Raji (cell line): ENCODE measurements around the gene HCFC1R1.

ENCODE experiments used
- POLR2A ChIP-seq: IDR thresholded peaks from 2 replicates; pipeline ENCODE4 v1.6.1; 2011; ENCODE audit warnings: low read depth, low read length, control low read depth; ENCODE audit not compliant: insufficient read depth

HCFC1R1 gene

DNA sequence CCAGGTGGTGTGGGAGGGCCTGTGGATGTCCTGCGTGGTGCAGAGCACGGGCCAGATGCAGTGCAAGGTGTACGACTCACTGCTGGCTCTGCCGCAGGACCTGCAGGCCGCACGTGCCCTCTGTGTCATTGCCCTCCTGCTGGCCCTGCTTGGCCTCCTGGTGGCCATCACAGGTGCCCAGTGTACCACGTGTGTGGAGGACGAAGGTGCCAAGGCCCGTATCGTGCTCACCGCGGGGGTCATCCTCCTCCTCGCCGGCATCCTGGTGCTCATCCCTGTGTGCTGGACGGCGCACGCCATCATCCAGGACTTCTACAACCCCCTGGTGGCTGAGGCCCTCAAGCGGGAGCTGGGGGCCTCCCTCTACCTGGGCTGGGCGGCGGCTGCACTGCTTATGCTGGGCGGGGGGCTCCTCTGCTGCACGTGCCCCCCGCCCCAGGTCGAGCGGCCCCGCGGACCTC, 10.2 kb downstream of the HCFC1R1 start:
- TF ChIP-seq POLR2A, result no peak

- no peak for TF ChIP-seq POLR2A
Observed at GRCh38 chr16:3012828-3013420, 10.8 kb downstream of the HCFC1R1 start, which contains the start of gene CLDN9. Gene CLDN9, plus strand, starts transcription at chr16:3012923. Its CDS starts 440 bp downstream, at chr16:3013363.

DNA sequence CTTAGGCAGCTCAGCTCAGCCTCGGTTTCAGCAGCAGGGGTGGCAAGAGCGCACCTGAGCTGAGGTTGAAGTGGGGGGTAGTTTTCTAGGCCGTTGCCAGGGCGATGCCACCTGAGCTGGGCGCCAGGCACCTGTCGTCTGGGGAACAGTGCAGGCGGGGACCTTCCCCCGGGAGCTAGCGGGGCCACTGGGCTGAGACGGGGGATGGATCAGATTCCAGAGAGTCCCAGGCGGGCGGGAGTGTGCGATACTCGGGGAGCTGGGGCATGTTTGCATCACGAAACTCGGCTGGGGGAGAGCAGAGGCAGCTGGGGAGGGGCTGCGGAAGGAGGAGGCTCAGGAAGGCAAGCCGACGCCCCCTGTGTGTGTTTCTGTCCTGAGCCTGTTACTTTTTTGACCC, 11.5 kb downstream of the HCFC1R1 start:
- TF ChIP-seq POLR2A, result no peak

DNA sequence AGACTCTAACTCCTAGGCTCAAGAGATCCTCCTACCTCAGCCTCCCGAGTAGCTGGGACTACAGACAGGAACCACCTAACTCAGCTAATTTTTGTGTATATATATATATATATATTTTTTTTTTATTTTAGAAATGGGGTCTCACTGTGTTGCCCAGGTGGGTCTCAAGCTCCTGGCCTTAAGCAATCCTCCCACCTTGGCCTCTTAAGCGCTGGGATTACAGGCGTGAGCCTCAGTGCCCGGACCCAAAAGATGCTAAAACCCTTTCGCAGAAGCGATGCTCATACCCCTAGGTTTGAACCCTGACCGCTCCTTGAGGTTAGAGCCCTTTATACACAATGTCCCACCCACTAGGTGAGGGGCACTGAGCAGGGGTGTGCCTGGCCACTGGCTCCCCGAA, 13.2 kb downstream of the HCFC1R1 start:
- no peak for TF ChIP-seq POLR2A

DNA sequence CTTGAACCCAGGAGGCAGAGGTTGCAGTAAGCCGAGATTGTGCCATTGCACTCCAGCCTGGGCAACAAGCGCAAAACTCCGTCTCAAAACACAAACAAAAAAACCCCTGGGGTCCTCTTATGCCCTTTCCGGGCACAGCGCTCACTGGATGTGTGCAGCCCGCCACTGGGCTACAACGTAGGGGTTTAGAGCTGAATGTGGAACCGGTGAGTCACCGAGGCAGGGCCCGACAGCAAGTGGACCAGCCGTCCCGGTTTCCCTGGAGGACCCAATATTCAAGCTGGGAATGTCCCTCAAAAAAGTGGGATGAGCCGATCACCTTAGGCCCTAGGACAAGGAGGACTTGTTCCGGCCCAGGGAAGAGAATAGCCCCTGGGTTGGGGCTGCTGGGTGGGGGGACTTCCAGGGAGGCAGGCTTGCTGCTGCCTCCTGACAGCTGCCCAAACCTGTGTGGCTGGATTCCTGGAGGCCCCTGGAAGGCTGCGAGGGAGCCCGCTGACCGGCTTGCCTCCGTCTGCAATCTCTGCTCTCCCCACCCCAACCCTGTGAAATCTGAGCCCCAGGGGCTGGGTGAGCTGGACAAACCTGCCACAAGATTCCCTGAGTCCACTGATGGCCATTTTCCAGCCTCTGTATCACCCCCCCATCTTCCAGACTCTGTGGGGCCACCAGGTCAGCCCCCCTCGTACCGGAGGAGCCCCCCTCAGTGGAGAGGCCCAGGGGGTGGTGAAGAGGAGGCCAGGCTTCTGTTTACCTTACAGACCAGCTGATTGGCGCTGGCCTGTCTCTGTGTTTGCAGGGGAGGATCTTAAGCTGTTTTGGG, 14.0 kb downstream of the HCFC1R1 start:
- no peak for TF ChIP-seq POLR2A

GRCh38 chr16:3008690-3009037, 15.1 kb downstream of the HCFC1R1 start:
- no peak for TF ChIP-seq POLR2A

GRCh38 chr16:3007957-3008689, 15.6 kb downstream of the HCFC1R1 start:
- TF ChIP-seq POLR2A, result no peak

DNA sequence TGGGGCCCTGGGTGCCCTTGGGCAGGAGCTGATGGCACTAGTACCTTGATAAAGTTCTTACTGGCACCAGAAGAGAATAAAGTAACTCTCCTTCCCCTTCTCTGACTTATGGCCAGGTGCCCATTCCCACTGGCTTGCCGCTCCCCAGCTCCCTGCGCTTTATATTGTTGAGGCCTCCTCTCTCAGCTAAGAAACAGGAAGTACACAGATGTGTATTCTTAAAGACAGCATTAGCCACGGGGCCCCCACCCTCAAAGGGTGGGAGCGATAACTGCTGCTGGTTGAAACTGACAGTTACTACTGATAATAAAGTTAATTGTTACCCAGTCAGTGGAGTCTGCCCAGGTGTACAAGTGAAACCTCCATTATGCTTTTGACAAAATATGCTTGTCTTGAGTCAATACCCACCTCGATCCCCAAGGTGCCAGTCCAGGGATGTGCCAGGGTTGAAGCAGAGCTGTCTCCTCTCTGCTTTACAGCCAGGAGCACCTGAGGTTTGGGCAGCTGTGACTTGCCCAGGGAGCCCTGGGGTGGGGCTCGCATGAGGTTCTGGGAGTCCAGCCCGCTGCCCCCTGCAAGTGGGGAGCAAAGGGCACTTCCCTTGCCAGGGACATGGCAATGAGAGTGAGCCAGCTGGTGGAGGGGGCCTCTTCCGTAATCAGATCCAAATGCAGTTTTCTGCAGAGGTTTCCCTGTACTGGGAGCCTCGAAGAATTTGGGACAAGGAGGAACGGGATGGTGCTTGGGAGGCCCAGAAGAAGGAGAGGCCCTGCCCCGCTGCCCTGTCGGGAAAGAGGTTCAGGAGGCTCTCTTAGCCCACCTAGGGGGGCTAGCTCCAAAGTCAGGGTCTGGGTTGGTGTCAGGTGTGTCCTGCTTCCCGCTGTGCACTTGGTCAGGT, 16.4 kb downstream of the HCFC1R1 start:
- TF ChIP-seq POLR2A, result no peak

- no peak for TF ChIP-seq POLR2A
Observed at GRCh38 chr16:3004781-3005284, 18.9 kb downstream of the HCFC1R1 start.

DNA sequence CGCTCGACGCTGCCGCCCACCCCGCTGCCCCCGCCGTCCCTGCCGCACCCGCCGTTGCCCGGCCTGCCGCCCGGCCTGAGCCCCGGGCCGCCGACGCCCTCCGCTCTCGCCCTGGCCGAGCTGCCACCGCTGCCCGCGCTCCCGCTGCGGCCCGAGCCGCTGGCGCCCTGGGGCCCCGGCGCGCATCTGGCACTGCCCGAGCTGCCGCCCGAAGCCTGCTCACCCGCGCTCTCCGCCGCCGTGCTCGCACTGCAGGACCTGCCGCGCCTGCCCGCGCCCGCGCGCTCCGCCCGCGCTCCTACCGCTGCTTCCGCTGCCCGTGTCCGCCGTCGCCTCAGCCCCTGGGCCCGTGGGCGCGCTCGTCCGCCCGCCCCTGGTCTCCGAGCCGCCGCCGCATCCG, 19.4 kb downstream of the HCFC1R1 start:
- no peak for TF ChIP-seq POLR2A

DNA sequence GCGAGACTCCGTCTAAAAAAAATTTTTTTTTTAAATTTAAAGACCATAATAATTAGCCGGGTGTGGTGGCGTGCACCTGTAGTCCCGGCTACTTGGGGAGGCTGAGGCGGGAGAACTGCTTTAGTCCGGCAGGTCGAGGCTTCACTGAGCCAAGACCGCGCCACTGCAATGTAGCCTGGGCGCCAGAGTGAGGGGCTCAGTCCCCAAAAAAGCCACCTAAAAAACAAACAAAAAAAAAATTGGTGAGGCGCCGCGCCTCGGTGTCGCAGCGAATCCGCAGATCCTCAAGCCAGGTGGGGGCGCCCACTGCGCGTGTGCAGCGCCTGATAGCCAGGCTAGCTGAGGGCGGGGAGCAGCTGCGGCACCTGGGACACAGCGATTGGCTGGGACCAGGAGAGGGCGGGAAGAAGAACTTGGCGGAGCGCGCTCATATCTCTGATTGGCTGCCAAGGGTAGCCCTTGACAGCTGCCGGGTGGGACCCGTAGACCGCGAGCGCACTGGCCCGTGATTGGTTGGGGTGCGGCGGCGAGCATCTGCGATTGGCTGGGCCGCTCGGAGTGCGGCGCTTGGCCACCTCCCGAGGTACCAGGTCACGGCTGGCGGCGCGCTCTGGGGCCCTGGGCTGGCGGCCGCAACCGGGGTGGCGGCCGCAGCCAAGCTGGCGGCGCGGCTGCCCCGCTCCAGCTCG, 20.0 kb downstream of the HCFC1R1 start:
- TF ChIP-seq POLR2A, result no peak

- TF ChIP-seq POLR2A, result no peak
Observed at GRCh38 chr16:3001316-3001715, 22.4 kb downstream of the HCFC1R1 start.

GRCh38 chr16:3000540-3000939, 23.2 kb downstream of the HCFC1R1 start:
- no peak for TF ChIP-seq POLR2A

DNA sequence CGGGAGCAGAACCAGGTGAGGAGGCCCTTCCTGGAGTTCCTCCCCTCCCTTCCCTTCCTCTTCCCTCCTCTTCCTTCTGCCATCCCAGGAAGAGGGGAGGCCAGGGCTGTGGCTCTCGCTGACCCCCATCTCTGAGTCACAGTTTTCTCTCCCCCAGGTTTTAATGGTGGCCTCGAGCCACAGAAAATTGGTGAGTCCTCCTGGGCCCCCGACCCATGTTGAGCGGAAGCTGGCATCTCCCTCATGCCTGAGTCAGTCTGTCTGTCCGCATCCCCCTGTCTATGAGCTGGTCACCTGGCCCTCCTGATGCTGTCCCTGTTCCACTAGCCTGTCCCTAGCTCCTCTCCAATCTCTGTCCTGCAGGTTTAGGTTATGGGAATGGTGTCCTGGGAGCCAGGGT, 23.8 kb downstream of the HCFC1R1 start:
- TF ChIP-seq POLR2A, result no peak
